Measurements from ENCODE around the gene MAP2K1.
"Not testable (repeated sequence)": the region's sequence is repeated elsewhere in the genome, so short reads cannot be mapped to it uniquely, and the experiment has no call there.

DNA sequence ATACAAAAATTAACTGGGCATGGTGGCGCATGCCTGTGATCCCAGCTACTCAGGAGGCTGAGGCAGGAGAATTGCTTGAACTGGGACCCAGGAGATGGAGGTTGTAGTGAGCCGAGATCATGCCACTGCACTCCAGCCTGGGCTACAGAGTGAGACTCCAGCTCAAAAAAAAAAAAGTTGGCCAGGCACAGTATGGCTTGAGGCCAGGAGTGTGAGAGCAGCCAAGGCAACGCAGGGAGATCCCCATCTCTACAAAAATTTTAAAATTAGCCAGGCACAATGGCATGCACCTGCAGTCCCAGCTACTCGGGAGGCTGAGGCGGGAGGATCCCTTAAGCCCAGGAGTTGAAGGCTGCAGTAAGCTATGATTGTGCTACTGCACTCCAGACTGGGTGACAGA, 38.2 kb upstream of the MAP2K1 start:
- not testable (repeated sequence) for TF ChIP-seq EZH2 (IDR thresholded peaks at IDR 0.05); POLR2AphosphoS5 (IDR thresholded peaks at IDR 0.05; ENCODE audit: borderline replicate concordance, low read depth, low read length); FOXP2 (optimal IDR thresholded peaks at IDR 0.05; ENCODE audit: control extremely low read depth, extremely low read length, insufficient read depth)
